Measurements from ENCODE around the gene N4BP2L2.

Gene N4BP2L2

DNA sequence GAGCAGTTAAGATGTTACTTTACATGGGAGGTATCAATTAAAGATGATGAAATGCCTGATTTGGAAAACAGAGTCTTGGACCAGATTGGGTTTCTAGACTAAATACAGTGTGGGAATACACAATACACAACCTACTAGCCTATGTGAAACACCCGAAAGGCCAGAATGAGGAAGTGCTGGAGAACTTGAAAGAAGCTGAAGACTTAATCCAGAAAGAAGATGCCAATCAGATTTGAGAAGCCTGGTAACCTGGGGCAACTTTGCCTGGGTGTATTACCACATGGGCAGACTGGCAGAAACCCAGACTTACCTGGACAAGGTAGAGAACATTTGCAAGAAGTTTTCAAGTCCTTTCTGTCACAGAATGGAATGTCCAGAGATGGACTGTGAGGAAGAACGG lies 153.9 kb downstream of the N4BP2L2 start:
- TF ChIP-seq, protein P1, sequence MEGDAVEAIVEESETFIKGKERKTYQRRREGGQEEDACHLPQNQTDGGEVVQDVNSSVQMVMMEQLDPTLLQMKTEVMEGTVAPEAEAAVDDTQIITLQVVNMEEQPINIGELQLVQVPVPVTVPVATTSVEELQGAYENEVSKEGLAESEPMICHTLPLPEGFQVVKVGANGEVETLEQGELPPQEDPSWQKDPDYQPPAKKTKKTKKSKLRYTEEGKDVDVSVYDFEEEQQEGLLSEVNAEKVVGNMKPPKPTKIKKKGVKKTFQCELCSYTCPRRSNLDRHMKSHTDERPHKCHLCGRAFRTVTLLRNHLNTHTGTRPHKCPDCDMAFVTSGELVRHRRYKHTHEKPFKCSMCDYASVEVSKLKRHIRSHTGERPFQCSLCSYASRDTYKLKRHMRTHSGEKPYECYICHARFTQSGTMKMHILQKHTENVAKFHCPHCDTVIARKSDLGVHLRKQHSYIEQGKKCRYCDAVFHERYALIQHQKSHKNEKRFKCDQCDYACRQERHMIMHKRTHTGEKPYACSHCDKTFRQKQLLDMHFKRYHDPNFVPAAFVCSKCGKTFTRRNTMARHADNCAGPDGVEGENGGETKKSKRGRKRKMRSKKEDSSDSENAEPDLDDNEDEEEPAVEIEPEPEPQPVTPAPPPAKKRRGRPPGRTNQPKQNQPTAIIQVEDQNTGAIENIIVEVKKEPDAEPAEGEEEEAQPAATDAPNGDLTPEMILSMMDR (IDR thresholded peaks at IDR 0.05; ENCODE audit: low read depth, low read length, missing control alignments), result no peak
- in situ Hi-C loops (cut with HindIII; ENCODE audit: low pct_ligation_motif_present, low sequenced_read_pairs), result no loop called here
- no peaks in the 10 kb centered on the region for H3K36me3 ChIP-seq (replicated peaks)
- no peak overlapping the region for H3K27ac ChIP-seq
- no peak for DNase-seq
- H3K4me3 ChIP-seq (ENCODE audit: low read depth, low read length), result no peak overlapping the region
- no peaks in the 10 kb centered on the region for H3K27me3 ChIP-seq (replicated peaks)

DNA sequence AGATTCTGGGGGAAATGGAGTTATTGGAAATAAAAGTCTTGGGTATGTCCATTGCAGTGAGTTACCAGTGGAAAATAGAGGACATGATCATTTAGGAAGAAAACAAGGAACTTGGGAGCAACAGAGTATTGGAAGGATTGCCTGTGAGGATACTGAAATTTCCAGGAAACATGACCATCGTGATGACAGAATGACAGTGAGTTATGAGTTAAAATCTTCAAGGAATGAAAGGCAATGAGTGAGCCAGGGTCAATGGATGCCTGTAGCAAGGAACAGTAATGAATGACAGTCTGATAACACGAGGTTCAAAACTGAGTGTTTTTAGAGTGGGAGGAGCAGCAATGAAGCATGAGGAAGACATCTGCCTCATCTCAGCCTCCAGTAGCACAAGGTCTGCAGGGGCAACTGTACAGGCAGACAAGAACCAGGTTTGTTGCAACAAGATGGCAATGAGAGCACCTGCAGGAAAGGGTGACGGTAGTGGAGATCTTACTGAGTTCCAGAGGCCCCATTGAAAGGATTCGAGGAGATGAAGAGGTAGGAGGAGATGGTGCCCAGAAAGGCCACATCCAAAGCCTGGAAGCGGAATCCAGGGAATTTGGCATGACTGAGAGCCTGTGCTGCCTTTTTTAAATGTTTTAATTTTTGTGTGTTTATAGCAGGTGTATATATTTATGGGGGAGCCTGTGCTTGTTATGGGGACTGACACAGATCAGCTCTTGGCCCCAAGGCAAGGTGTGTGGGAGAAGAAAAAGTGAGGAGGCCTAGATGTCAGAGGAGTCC lies 154.6 kb downstream of the N4BP2L2 start:
- TF ChIP-seq, protein P1 (IDR thresholded peaks at IDR 0.05; ENCODE audit: low read depth, low read length, missing control alignments), result no peak
- Histone ChIP-seq H3K36me3 (replicated peaks) (no peaks in the 10 kb centered on the region), H3K4me3 (ENCODE audit: low read depth, low read length) (no peak overlapping the region), H3K27ac (no peak overlapping the region), H3K27me3 (replicated peaks) (no peaks in the 10 kb centered on the region)
- DNase-seq, result no peak
- in situ Hi-C loops (cut with HindIII; ENCODE audit: low pct_ligation_motif_present, low sequenced_read_pairs), result no loop called here

All from brain microvascular endothelial cell (primary cell).